GM19240 (cell line): Measurements from ENCODE around the gene EFTUD2.
A peak's percentile ranks its signal among the peaks of the same experiment; 100 is the strongest.

Source experiments
- DNase-seq: peaks from one replicate; pipeline ENCODE4 v3.0.0; 2011; ENCODE audit warnings: low spot score; ENCODE audit not compliant: insufficient read length

The EFTUD2 gene

GRCh38 chr17:44925731-44926697, 26.8 kb upstream of the EFTUD2 start:
- no peak for DNase-seq

- no peak for DNase-seq
These were observed 24.9 kb upstream of the EFTUD2 start for GRCh38 chr17:44924107-44924544.

DNA sequence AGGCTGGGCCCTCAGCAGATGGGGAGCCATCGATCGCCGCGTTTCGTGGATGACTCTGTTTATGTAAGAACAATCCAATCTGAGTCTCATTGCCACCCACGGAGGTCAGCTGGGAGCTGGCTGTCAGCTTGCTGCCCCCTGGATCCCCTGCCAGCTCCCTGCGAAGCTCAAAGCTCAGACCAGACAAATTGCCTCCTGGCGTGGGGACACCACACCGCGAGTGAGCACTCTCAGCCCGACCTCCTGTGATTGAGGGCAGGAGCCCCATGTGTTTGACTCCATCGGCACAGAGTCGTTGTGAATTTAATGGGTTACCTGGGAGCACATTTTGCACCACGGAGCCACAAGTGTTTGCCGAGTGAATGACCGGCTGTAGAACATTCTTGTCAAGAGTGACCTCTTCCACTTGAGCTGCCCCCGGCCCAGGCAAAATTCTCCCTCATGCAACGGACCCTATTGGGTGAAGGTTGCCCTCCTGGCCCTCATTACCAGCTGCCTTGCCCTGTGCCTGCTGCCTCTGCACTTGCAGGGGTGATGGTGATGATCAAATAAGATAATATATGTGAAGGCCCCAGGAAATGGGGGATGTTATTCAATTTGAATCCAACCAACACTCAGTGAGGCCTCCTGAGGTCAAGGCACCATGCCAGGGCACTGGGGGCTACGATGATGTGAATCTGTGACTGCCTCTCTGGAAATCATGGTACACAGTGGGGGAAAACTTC, 23.7 kb upstream of the EFTUD2 start:
- no peak for DNase-seq

GRCh38 chr17:44922136-44922535, 22.9 kb upstream of the EFTUD2 start:
- no peak for DNase-seq

- no peak for DNase-seq
These were observed 22.1 kb upstream of the EFTUD2 start for GRCh38 chr17:44921122-44921882.

- no peak for DNase-seq
These were observed 21.3 kb upstream of the EFTUD2 start for GRCh38 chr17:44920565-44920940.

GRCh38 chr17:44919885-44920564, 20.8 kb upstream of the EFTUD2 start:
- peak; percentile 94 for DNase-seq

GRCh38 chr17:44919411-44919810, 20.2 kb upstream of the EFTUD2 start:
- DNase-seq = no peak

- no peak for DNase-seq
These were observed 18.8 kb upstream of the EFTUD2 start for GRCh38 chr17:44918006-44918405.

- DNase-seq = no peak
These were observed 18.2 kb upstream of the EFTUD2 start for GRCh38 chr17:44917456-44917855.

DNA sequence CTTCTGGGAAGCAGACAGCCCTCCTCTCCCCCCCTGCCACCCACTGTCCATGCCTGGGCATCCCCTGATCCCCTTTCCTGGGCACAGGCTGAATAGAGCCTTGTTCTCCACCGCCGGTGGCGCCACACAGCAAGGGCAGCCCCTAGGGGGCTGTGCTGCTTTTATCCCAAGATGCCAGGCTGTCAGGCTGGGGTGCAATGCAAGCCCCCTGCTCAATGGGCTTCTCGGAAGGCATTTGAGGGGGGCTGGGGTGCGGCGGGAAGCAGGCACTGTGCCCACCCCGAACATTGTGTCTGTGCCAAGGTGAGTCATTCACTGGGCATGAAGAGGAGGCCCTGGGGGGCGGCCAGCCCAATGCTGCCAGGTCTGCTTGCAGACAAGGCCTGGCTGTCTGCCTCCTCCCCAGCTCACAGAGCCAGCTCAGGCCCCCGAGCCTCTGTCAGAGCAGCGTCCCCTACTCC, 17.6 kb upstream of the EFTUD2 start:
- no peak for DNase-seq

DNA sequence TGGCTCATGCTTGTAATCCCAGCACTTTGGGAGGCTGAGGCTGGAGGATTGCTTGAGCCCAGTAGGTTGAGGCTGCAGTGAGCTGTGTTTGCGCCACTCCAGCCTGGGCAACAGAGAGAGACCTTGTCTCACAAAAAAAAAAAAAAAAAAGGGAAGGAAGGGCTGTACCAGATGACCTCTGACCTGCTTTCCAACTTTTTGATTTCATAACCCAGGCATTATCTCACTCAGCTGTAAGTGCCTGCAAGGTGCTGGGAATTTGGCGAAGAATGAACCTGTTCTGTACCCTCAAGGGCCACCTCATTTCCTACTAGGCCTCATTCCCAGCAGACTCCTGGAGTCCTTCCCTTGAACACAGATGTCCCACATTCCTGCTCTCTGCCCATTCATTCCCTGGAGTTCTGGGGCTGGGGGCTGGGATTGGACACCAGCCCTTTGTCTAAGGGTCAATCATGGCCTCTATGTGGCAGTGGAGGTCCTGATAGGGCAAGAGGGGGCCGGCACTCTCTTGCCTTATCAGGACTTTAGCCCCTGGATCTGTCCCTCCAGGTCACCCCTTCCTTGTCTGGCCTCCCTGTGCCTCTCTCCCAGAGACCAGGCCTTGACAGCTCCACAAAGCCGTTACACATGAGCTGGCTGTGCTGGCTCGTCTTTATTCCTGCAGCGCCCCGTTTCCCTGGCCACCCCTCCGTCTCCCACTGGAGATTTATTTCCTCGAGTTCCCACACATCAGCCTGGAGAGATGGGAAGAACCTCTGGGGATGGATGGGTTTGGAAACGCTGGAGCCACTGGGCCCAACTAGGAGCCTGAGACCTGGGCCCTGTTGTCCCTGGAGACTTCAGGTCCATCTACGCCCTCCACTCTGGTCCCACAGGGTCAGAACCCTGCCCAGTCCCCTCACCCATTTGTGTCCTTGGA, 16.9 kb upstream of the EFTUD2 start:
- DNase-seq = no peak

DNA sequence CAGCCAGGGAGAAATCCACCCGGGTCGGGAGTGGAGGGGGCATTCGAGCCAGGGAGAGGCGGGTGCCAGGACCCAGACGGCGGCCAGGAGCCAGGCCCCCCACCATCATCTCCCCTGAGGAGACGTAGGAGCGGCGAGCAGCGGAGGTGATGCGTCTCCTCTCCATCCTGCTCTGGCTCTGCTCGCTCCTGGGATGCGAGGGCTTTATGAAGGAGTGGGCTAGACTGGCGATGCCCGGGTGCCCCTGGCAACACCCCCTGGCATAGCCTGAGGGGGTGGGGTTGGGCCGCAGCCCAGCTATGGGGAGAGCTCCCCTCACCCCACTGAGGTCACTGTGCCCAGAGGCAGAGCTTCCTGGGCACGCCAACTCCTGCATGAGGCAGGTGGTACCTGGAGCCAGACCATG, 16.1 kb upstream of the EFTUD2 start, which contains the start of gene GFAP:
Gene GFAP, minus strand, starts transcription at position 180 of the 406 bp plus-strand sequence. Its CDS starts 14 bp downstream, at position 166.
- DNase-seq = no peak

- no peak for DNase-seq
These were observed 15.5 kb upstream of the EFTUD2 start for GRCh38 chr17:44914698-44915271.

GRCh38 chr17:44914148-44914547, 14.9 kb upstream of the EFTUD2 start:
- DNase-seq = no peak

DNA sequence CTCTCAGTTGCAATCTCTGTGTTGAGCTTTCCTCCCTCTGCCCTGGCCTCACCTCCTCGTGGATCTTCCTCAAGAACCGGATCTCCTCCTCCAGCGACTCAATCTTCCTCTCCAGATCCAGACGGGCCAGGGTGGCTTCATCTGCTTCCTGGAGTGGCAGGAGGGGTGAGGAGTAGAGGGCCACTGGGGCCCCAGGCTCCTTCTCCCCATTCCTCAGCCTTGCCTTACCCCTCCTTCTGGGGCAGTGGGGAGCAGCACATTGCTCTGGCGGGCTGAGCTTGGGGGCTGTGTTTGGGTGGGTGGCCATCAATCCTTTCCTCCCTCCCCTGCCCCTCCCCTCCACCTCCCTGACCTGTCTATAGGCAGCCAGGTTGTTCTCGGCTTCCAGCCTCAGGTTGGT, 14.4 kb upstream of the EFTUD2 start:
- no peak for DNase-seq

GRCh38 chr17:44912763-44913544, 13.7 kb upstream of the EFTUD2 start:
- DNase-seq = no peak

GRCh38 chr17:44911133-44912001, 12.1 kb upstream of the EFTUD2 start:
- DNase-seq = no peak
